AG04449 (cell line): ENCODE results near the gene CD68.

Source experiments
- CTCF ChIA-PET: fragments of 350-600 bp; formaldehyde crosslinking; extraction: SDS; loops from one replicate; lab custom pipeline; 2021; ENCODE audit warnings: antibody characterized with exemption; lab: Yijun Ruan, JAX
- POLR2A ChIA-PET: fragments of 400-600, 350-600 bp; formaldehyde crosslinking; extraction: SDS; loops from one replicate; lab custom pipeline; 2020; ENCODE audit warnings: antibody characterized with exemption, inconsistent platforms; lab: Yijun Ruan, JAX
- DNase-seq: peaks from one replicate; pipeline ENCODE4 v3.0.0-alpha.2; 2010; ENCODE audit warnings: low read depth, low spot score
- H3K4me3 ChIP-seq: 2 replicates; pipeline ENCODE4 v1.5.1; 2011; ENCODE audit warnings: low read depth, mild to moderate bottlenecking, control low read depth, low read length
- TF ChIP-seq, protein P1 (sequence below): IDR thresholded peaks from one replicate; pipeline ENCODE4 v1.5.1; 2011; ENCODE audit warnings: mild to moderate bottlenecking, moderate library complexity, low read length, control low read depth, inconsistent platforms; ENCODE audit not compliant: insufficient read depth; ENCODE audit errors: missing control alignments

The CD68 gene

DNA sequence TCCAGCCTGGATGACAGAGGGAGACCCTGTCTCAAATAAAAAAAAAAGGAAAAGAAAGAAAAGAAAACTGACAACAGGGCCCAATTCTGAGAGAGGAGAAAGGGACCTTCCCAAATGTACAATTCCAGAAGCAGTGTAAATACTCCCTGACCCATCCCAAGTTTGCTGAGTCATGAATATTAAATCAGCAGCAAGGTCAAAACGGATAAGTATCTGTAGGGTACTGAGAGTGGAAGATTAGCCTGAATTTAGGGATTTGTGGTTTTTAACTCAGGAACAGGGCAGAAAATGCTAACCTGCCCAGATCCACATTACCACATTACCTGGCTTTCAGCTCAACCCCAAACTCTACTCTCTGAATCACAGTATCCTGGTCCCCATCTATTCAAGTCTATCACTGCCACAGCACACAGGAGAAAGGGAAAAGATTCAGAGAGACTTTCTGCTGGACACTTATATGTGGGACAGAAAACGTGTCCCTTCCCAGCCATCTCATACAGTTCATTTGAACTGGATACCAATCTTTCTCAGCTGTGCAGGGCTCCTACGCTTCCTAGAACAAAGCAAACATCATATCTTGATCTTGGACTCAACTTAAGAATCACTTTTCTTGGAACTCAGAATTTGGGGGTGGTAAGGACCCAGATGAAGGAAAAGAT is 32.3 kb downstream of the CD68 start:
- H3K4me3 ChIP-seq: no peak overlapping the region
- DNase-seq: no peak
- ChIA-PET CTCF (interaction anchor here (0.9 to 8.1 kb wide), 10 partner anchors 13 to 76 kb away, joined by 3 to 61 read pairs (median 4); partner anchors contain the start of genes SHBG, SOX15, TP53 and WRAP53), POLR2A (interaction anchor here (0.8 to 1.8 kb wide), 3 partner anchors 11 to 22 kb away, joined by 3 to 5 read pairs (median 3); partner anchors contain the start of genes SAT2 and SOX15)
- TF ChIP-seq, protein P1, sequence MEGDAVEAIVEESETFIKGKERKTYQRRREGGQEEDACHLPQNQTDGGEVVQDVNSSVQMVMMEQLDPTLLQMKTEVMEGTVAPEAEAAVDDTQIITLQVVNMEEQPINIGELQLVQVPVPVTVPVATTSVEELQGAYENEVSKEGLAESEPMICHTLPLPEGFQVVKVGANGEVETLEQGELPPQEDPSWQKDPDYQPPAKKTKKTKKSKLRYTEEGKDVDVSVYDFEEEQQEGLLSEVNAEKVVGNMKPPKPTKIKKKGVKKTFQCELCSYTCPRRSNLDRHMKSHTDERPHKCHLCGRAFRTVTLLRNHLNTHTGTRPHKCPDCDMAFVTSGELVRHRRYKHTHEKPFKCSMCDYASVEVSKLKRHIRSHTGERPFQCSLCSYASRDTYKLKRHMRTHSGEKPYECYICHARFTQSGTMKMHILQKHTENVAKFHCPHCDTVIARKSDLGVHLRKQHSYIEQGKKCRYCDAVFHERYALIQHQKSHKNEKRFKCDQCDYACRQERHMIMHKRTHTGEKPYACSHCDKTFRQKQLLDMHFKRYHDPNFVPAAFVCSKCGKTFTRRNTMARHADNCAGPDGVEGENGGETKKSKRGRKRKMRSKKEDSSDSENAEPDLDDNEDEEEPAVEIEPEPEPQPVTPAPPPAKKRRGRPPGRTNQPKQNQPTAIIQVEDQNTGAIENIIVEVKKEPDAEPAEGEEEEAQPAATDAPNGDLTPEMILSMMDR: no peak

DNA sequence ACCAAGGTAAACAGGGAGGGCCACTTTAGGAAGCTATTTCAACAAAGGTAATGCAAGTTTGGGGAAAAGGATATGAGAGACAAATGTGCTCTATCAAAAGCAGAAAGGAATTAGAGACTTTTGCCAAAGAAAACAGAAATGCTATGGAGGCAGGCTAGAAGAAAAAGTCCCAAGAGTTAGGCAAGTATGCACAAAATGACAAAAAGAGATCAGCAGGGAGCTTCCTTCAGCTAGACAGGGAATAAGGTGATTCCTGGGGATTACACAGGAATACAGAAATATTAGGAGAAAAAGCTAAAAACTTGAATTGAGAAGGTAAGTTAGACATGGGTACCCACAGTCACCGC is 32.8 kb downstream of the CD68 start:
- H3K4me3 ChIP-seq: peak overlapping the region; percentile 21; the same call in 1 of the 2 replicates
- TF ChIP-seq, protein P1: no peak
- CTCF ChIA-PET: interaction anchor here (0.9 to 8.1 kb wide), 8 partner anchors 15 to 75 kb away, joined by 3 to 61 read pairs (median 6); partner anchors contain the start of genes SHBG, SOX15, TP53 and WRAP53
- POLR2A ChIA-PET: interaction anchor here (0.8 to 1.8 kb wide), 3 partner anchors 11 to 23 kb away, joined by 3 to 5 read pairs (median 3); partner anchors contain the start of genes SAT2 and SOX15
- DNase-seq: no peak

DNA sequence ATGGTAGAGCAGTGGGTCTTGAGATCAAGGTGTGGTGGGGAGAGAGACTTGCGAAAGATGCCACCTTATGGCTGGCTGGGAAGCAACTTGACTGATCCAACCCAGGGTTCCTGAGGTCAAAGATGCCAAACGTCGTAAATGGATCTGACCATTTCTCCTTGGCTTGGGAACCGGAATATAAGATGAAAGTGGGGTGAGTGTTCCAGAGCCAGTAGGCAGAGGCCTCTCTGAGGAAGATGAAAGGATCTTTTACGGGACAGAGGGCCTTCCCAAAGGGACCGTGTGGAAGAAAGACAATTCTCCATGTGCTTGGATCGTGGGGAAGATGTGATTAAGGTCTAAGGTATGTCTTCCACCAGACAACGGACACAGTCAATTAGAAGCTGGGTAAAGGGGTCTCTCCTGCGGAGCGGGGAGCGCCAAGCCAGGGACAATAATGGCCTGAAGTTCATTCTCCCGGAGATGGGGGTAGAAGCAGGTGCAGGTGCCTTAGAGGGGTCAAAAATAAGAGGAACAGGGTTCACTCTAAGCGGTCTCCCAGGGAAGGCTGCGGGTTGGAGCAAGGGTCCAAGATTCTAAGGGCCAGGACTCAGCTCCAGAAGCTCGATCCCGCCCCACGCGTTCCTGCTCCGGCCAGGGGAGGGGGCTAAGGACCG is 34.5 kb downstream of the CD68 start:
- ChIA-PET CTCF (interaction anchor here (0.8 to 8.1 kb wide), 9 partner anchors 9 to 73 kb away, joined by 3 to 67 read pairs (median 7); partner anchors contain the start of genes ATP1B2, SAT2, SHBG and SOX15), POLR2A (interaction anchor here (1.2 to 2.3 kb wide), 5 partner anchors 14 to 73 kb away, joined by 3 to 14 read pairs (median 4); partner anchors contain the start of genes SAT2 and TP53)
- no peak for DNase-seq

DNA sequence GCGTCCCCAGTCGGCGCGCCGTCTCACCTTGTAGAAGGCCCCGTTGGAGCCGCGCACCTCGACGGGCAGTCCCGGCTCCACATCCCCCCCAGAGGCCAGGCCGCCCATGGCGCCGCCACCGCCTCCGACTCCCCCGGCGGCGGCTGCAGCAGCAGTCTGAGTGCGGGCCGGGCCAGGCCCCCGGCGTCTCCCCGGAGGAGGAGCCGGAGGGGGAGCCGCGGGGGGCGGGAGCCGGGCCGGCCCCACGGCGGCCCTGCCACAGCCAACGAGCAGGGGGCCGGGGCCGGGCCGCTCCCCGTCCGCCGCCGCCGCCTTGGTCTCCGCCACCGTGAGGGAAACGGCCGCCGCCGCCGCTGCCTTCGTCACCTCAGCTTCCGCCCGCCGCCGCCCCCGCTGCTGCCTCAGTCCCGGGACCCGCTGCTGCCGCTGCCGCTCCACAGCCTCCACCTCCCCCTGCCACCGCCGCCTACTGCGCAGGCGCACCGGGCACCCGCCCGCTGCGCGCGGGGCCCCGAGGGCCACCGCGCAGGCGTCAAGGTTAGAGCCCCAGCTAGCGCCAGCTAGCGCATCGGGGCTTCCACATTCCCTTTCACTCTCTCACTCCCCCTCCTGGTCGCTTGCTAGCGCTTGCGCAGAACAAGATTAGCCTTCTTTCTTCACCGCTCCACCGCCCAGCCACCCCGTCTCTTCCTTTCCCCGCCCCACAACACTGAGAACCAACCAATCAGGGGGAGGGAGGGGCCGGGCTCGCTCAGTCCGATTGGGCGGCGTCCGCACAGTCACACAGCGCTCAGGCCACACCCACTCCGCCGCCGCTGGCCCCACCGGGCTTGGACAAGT is 35.2 kb downstream of the CD68 start, which contains the start of gene FXR2:
TSS of gene FXR2 (minus strand) at position 473 of the 840 bp plus-strand sequence. CDS start at position 108, 365 bp downstream.
- ChIA-PET CTCF (interaction anchor here (0.6 to 8.1 kb wide), 11 partner anchors 9 to 170 kb away, joined by 3 to 67 read pairs (median 4); partner anchors contain the start of genes ATP1B2, CHRNB1, SAT2 and SHBG), POLR2A (interaction anchor here (0.6 to 2.3 kb wide), 8 partner anchors 12 to 72 kb away, joined by 3 to 14 read pairs (median 3); partner anchors contain the start of genes SAT2 and TP53)
- peak within 1 kb of the TSS; percentile 87 for H3K4me3 ChIP-seq
- DNase-seq: peak; percentile 99
- TF ChIP-seq, protein P1: peak; percentile 74

More for the DNA sequence above, 34.5 kb downstream of the CD68 start:
- peak overlapping the region; percentile 87 for H3K4me3 ChIP-seq
- TF ChIP-seq, protein P1: no peak

DNA sequence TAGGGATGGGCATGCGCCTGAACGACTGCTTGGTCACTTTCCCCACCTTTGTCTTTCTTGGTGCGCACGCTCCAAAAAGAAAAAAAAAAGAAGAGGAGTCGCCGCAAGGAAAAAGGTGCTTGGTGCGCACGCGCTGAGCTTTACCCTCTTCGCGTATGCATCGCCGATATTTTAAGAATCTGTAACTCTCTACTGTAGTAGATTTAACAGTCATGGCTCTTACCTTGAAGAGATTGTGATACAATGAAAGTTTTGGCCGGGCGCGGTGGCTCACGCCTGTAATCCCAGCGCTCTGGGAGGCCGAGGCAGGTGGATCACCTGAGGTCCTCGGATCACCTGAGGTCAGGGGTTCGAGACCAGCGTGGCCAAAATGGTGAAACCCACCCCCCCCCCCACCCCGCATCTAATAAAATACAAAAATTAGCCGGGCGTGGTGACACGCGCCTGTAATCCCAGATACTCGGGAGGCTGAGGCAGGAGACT is 35.9 kb downstream of the CD68 start:
- TF ChIP-seq, protein P1: no peak
- DNase-seq: no peak
- peak overlapping the region; percentile 50 for H3K4me3 ChIP-seq
- CTCF ChIA-PET: interaction anchor here (0.6 to 8.1 kb wide), 11 partner anchors 9 to 171 kb away, joined by 3 to 67 read pairs (median 5); partner anchors contain the start of genes CHRNB1, SAT2, SHBG and SOX15
- POLR2A ChIA-PET: interaction anchor here (0.6 to 2.3 kb wide), 8 partner anchors 12 to 71 kb away, joined by 3 to 14 read pairs (median 3); partner anchors contain the start of genes SAT2 and TP53
